Activated CD8-positive, alpha-beta memory T cell treated with anti-CD3 and anti-CD28 coated beads, Interleukin-2, amount 50 U/mL, for 4 hours (primary cell): ENCODE measurements around the gene PITX1.

Source experiments
- DNase-seq: peaks from one replicate; pipeline ENCODE4 v3.0.0-alpha.2; 2020

The PITX1 gene

GRCh38 chr5:135027697-135028615 is 6.1 kb downstream of the PITX1 start:
- DNase-seq = no peak

- no peak for DNase-seq
Observed at GRCh38 chr5:135027266-135027696, 6.7 kb downstream of the PITX1 start.

- DNase-seq = no peak
Observed at GRCh38 chr5:135026645-135027265, 7.3 kb downstream of the PITX1 start.

GRCh38 chr5:135025730-135026644 is 8.0 kb downstream of the PITX1 start:
- DNase-seq = no peak

GRCh38 chr5:135024956-135025729 is 8.9 kb downstream of the PITX1 start:
- DNase-seq = no peak

GRCh38 chr5:135020111-135020895 is 13.7 kb downstream of the PITX1 start:
- no peak for DNase-seq

GRCh38 chr5:135019314-135019713 is 14.7 kb downstream of the PITX1 start:
- DNase-seq = no peak

GRCh38 chr5:135018457-135018856 is 15.6 kb downstream of the PITX1 start:
- DNase-seq = no peak

- DNase-seq = no peak
Observed at GRCh38 chr5:135016861-135017290, 17.2 kb downstream of the PITX1 start.

- no peak for DNase-seq
Observed at GRCh38 chr5:135015942-135016341, 18.1 kb downstream of the PITX1 start.

- no peak for DNase-seq
Observed at GRCh38 chr5:135013947-135014570, 20.0 kb downstream of the PITX1 start.

- no peak for DNase-seq
Observed at GRCh38 chr5:135013445-135013844, 20.6 kb downstream of the PITX1 start.

- no peak for DNase-seq
Observed at GRCh38 chr5:135012951-135013391, 21.1 kb downstream of the PITX1 start.

GRCh38 chr5:135012033-135012588 is 21.9 kb downstream of the PITX1 start:
- no peak for DNase-seq

- DNase-seq = no peak
Observed at GRCh38 chr5:135011355-135012032, 22.5 kb downstream of the PITX1 start.

- no peak for DNase-seq
Observed at GRCh38 chr5:135010502-135011354, 23.3 kb downstream of the PITX1 start.

- DNase-seq = no peak
Observed at GRCh38 chr5:135009736-135010501, 24.1 kb downstream of the PITX1 start.
